Tibial artery (tissue), 4 donors: ENCODE results near the gene GLCE.

ENCODE experiments used
- DNase-seq, 2 donors: peaks; one replicate each; pipeline ENCODE4 v3.0.0-alpha.2; 2019
- H3K27ac ChIP-seq, 2 donors: fragments of 200-600 bp; sonication (generic) in 1 of 2; 1 replicate in 1 of 2; 2 replicates in 1 of 2; pipeline ENCODE4 v1.5.1; 2018 to 2019; ENCODE audit warnings: mild to moderate bottlenecking in 1 of 2
- H3K27me3 ChIP-seq, 2 donors: fragments of 200-600 bp; sonication (generic) in 1 of 2; one replicate each; pipeline versions ENCODE4 v1.5.1 to v1.6.0; 2016 to 2019
- H3K36me3 ChIP-seq, 3 donors: fragments of 200-600 bp; sonication (generic) in 2 of 3; one replicate each; pipeline ENCODE4 v1.5.1; 2016 to 2019; ENCODE audit warnings: mild to moderate bottlenecking in 2 of 3
- H3K4me1 ChIP-seq, 4 donors: fragments of 200-600 bp; sonication (generic) in 2 of 4; 1 replicate in 3 of 4; 2 replicates in 1 of 4; pipeline ENCODE4 v1.5.1; 2016 to 2019
- H3K4me3 ChIP-seq, 2 donors: fragments of 200-600 bp; sonication (generic) in 1 of 2; 1 replicate in 1 of 2; 2 replicates in 1 of 2; pipeline ENCODE4 v1.5.1; 2018 to 2019; ENCODE audit warnings: mild to moderate bottlenecking in 2 of 2
- H3K9me3 ChIP-seq, 3 donors: fragments of 200-600 bp; sonication (generic) in 1 of 3; one replicate each; pipeline ENCODE4 v1.5.1; 2016 to 2019
- CTCF ChIP-seq, 2 experiments: fragments of 200-600 bp in 1 of 2; fragments of 450-650 bp in 1 of 2; IDR thresholded peaks; one replicate each; pipeline ENCODE4 v1.5.1; 2017 to 2019; ENCODE audit warnings: antibody characterized with exemption in 2 of 2, mild to moderate bottlenecking in 1 of 2, moderate library complexity in 1 of 2
- intact Hi-C: fragments of 100-400 bp; cut with DNase I; formaldehyde crosslinking; loops from one replicate; pipeline ENCODE4 v1.15.0; 2023; ENCODE audit warnings: low total_unique reads

The GLCE gene

GRCh38 chr15:69125236-69125635, 35.2 kb upstream of the GLCE start:
- Histone ChIP-seq H3K9me3 (no peaks in the 10 kb centered on the region), H3K27ac (no peak overlapping the region)
- intact Hi-C loops, result no loop called here

GRCh38 chr15:69126054-69126469, 34.4 kb upstream of the GLCE start:
- no peak overlapping the region for H3K4me3 ChIP-seq
- H3K9me3 ChIP-seq, result no peaks in the 10 kb centered on the region
- no peak for TF ChIP-seq CTCF (IDR thresholded peaks at IDR 0.05)
- intact Hi-C loops, result no loop called here
- no peak overlapping the region for H3K27ac ChIP-seq
- no peaks in the 10 kb centered on the region for H3K36me3 ChIP-seq
- no peak for DNase-seq
- H3K27me3 ChIP-seq, result no peaks in the 10 kb centered on the region
- H3K4me1 ChIP-seq, result peaks cover 0 to 8% (median 0%) of the 10 kb centered on the region in 4 donors

More at GRCh38 chr15:69125236-69125635, 35.2 kb upstream of the GLCE start:
- no peak for DNase-seq
- Histone ChIP-seq H3K4me3 (no peak overlapping the region), H3K36me3 (no peaks in the 10 kb centered on the region), H3K27me3 (no peaks in the 10 kb centered on the region), H3K4me1 (peaks cover 0 to 8% (median 0%) of the 10 kb centered on the region in 4 donors)
- no peak for TF ChIP-seq CTCF (IDR thresholded peaks at IDR 0.05)

GRCh38 chr15:69127306-69127705, 33.1 kb upstream of the GLCE start:
- intact Hi-C loops, result no loop called here
- no peak for DNase-seq
- H3K27me3 ChIP-seq, result no peaks in the 10 kb centered on the region
- H3K36me3 ChIP-seq, result no peaks in the 10 kb centered on the region
- H3K4me1 ChIP-seq, result peaks cover 0 to 8% (median 0%) of the 10 kb centered on the region in 4 donors
- no peaks in the 10 kb centered on the region for H3K9me3 ChIP-seq
- no peak overlapping the region for H3K27ac ChIP-seq
- no peak for TF ChIP-seq CTCF (IDR thresholded peaks at IDR 0.05)
- H3K4me3 ChIP-seq, result no peak overlapping the region

GRCh38 chr15:69128667-69129311, 31.6 kb upstream of the GLCE start:
- no peak overlapping the region for H3K4me3 ChIP-seq
- no peaks in the 10 kb centered on the region for H3K27me3 ChIP-seq
- TF ChIP-seq CTCF (IDR thresholded peaks at IDR 0.05), result no peak
- H3K27ac ChIP-seq, result no peak overlapping the region
- peak in 1 of 2 donors; percentile 64 for DNase-seq
- H3K36me3 ChIP-seq, result no peaks in the 10 kb centered on the region
- intact Hi-C loops, result no loop called here
- no peaks in the 10 kb centered on the region for H3K9me3 ChIP-seq
- peaks cover 0 to 8% (median 0%) of the 10 kb centered on the region in 4 donors for H3K4me1 ChIP-seq

- Histone ChIP-seq H3K27ac (no peak overlapping the region), H3K4me3 (no peak overlapping the region), H3K36me3 (no peaks in the 10 kb centered on the region), H3K4me1 (peaks cover 0 to 8% (median 0%) of the 10 kb centered on the region in 4 donors), H3K27me3 (peaks cover 0 to under 1% of the 10 kb centered on the region in 2 donors), H3K9me3 (no peaks in the 10 kb centered on the region)
- peak in 1 of 2 donors; percentile 34 for DNase-seq
- no peak for TF ChIP-seq CTCF (IDR thresholded peaks at IDR 0.05)
- intact Hi-C loops, result no loop called here
Observed at GRCh38 chr15:69131362-69132220, 28.8 kb upstream of the GLCE start.
